ENCODE measurements around the gene RSBN1. TPM values are rescaled to one million over a fixed set of nuclear protein-coding genes. Genes with fewer than 3 reads are reported as not detected.

Gene RSBN1
- total and polyA plus RNA-seq, 8 donors: 3.5 to 13.6 (median 10.1) TPM

DNA sequence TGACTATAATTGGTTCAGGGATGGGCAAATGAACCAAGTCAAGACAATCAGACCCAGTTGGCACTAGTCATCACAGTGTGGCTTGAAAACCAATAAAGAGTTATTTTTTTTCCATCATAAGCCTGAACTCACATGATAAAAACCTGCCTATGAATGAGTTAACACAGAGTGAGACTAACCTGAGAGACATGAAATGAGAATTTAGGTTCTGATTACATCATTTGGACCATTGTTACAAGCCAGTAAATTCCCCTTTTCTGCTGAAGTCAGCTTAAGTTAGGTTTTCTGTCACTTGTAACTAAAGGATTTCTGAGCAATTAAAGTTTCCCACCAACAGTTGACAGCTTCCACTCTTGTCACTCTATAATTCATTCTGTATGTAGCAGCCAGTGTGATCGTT is 9.6 kb upstream of the RSBN1 start:
- TF ChIP-seq, protein P1, sequence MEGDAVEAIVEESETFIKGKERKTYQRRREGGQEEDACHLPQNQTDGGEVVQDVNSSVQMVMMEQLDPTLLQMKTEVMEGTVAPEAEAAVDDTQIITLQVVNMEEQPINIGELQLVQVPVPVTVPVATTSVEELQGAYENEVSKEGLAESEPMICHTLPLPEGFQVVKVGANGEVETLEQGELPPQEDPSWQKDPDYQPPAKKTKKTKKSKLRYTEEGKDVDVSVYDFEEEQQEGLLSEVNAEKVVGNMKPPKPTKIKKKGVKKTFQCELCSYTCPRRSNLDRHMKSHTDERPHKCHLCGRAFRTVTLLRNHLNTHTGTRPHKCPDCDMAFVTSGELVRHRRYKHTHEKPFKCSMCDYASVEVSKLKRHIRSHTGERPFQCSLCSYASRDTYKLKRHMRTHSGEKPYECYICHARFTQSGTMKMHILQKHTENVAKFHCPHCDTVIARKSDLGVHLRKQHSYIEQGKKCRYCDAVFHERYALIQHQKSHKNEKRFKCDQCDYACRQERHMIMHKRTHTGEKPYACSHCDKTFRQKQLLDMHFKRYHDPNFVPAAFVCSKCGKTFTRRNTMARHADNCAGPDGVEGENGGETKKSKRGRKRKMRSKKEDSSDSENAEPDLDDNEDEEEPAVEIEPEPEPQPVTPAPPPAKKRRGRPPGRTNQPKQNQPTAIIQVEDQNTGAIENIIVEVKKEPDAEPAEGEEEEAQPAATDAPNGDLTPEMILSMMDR (IDR thresholded peaks at IDR 0.05): no peak
- H3K4me1 ChIP-seq: no peaks in the 10 kb centered on the region
- FAIRE-seq (no peak), DNase-seq (no peak), ATAC-seq (no peak)
- WGBS, 2 donors: 58 to 64% methylated on average over 1 of the region's 1 CpG
- no peak overlapping the region for H3K4me3 ChIP-seq
- H3K36me3 ChIP-seq: no peaks in the 10 kb centered on the region
- H3K27ac ChIP-seq: no peak overlapping the region
- intact Hi-C loops (cut with DNase I): no loop called here
- no peaks in the 10 kb centered on the region for H3K27me3 ChIP-seq
- no peaks in the 10 kb centered on the region for H3K9me3 ChIP-seq

DNA sequence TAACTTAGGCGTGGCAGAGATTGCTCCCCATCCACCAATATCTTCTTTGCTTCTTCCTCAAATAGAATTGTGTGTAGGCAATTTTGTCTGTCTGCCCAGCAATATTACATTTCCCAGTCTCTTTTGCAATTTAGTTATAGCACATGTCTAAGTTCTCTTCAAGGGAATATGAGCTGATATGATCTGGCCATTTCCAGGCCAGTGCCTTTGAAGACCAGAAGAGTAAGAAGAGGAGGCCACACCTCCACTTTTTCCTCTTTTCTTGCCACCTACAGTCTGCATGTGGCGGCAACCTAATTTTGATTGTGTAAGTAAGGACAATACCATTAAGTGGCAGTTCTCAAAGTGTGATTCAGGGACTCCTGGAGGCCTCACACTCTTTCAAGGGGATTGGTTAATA is 6.3 kb upstream of the RSBN1 start:
- intact Hi-C loops (cut with DNase I): no loop called here
- 85 to 90% methylated on average over 2 of the region's 2 CpGs for WGBS, 2 donors
- FAIRE-seq (no peak), DNase-seq (no peak), ATAC-seq (no peak)
- H3K4me3 ChIP-seq: no peak overlapping the region
- H3K4me1 ChIP-seq: no peaks in the 10 kb centered on the region
- TF ChIP-seq, protein P1 (IDR thresholded peaks at IDR 0.05): no peak
- no peak overlapping the region for H3K27ac ChIP-seq
- no peaks in the 10 kb centered on the region for H3K27me3 ChIP-seq
- no peaks in the 10 kb centered on the region for H3K9me3 ChIP-seq
- no peaks in the 10 kb centered on the region for H3K36me3 ChIP-seq

DNA sequence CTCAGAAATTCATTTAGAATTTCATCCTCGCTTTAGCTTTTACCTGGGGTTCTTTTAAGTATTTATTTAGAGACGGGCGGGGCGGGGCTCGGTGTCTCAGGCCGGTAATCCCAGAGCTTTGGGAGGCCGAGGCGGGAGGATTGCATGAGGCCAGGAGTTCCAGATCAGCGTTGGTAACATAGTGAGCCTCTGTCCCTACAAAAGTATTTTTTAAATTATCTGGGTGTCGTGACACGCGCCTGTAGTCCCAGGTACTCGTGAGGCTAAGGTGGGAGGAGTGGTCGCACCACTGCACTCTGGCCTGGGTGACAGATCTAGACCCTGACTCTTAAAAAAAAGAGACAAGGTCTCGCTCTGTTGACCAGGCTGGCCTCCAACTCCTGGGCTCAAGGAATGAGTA is 942 bp upstream of the RSBN1 start:
- DNase-seq: peak in 3 of 6 donors; percentile 16 to 25 (median 22)
- H3K9me3 ChIP-seq: no peaks in the 10 kb centered on the region
- H3K27me3 ChIP-seq: no peaks in the 10 kb centered on the region
- H3K4me1 ChIP-seq: peaks cover 0 to 25% (median 9%) of the 10 kb centered on the region in 3 donors
- no peak for ATAC-seq
- H3K36me3 ChIP-seq: no peaks in the 10 kb centered on the region
- FAIRE-seq: no peak
- no peak overlapping the region for H3K4me3 ChIP-seq
- 93 to 94% methylated on average over 15 of the region's 15 CpGs for WGBS, 2 donors
- intact Hi-C loops (cut with DNase I): no loop called here
- TF ChIP-seq, protein P1 (IDR thresholded peaks at IDR 0.05): no peak
- H3K27ac ChIP-seq: no peak overlapping the region

GRCh38 chr1:113812661-113813135 is 422 bp upstream of the RSBN1 start:
- Histone ChIP-seq H3K27ac (peak overlapping the region; percentile 19 to 97 (median 60)), H3K36me3 (no peaks in the 10 kb centered on the region), H3K9me3 (no peaks in the 10 kb centered on the region), H3K4me3 (peak overlapping the region; percentile 5 to 82 (median 42)), H3K27me3 (no peaks in the 10 kb centered on the region), H3K4me1 (peaks cover 0 to 26% (median 14%) of the 10 kb centered on the region in 3 donors)
- WGBS, 2 donors: 16% methylated on average over 13 of the region's 13 CpGs
- no peak for ATAC-seq
- intact Hi-C loops (cut with DNase I): no loop called here
- TF ChIP-seq, protein P1 (IDR thresholded peaks at IDR 0.05): no peak
- peak in 3 of 6 donors; percentile 27 to 34 (median 31) for DNase-seq
- FAIRE-seq: no peak

GRCh38 chr1:113811156-113811887 is 954 bp downstream of the RSBN1 start:
- ATAC-seq (peak in 3 of 4 donors; percentile 57 to 63 (median 62)), FAIRE-seq (no peak), DNase-seq (peak in 1 of 6 donors; percentile 55)
- TF ChIP-seq, protein P1 (IDR thresholded peaks at IDR 0.05): no peak
- no peaks in the 10 kb centered on the region for H3K27me3 ChIP-seq
- no peaks in the 10 kb centered on the region for H3K9me3 ChIP-seq
- H3K4me3 ChIP-seq: peak overlapping the region; percentile 53 to 90 (median 80)
- intact Hi-C loops (cut with DNase I): no loop called here
- peak overlapping the region; percentile 92 to 97 (median 96) for H3K27ac ChIP-seq
- WGBS, 2 donors: 0% methylated on average over 29 of the region's 29 CpGs
- H3K4me1 ChIP-seq: peaks cover 0 to 26% (median 14%) of the 10 kb centered on the region in 3 donors
- no peaks in the 10 kb centered on the region for H3K36me3 ChIP-seq
